Astrocyte (in vitro differentiated cells and primary cell): ENCODE results near the gene METTL1. TPM values are rescaled to one million over a fixed set of nuclear protein-coding genes. Genes with fewer than 3 reads are reported as not detected.

Experiments used
- DNase-seq: peaks from one replicate; pipeline ENCODE4 v3.0.0-alpha.2; 2010; ENCODE audit warnings: low read depth
- FAIRE-seq: peaks from 2 replicates; lab custom pipeline; 2011; peaks lifted over from hg19 to GRCh38; lab: Jason Lieb, UNC
- H2AFZ ChIP-seq: 2 replicates; pipeline ENCODE4 v1.6.0; 2012; ENCODE audit warnings: low read depth, low read length, inconsistent platforms
- H3K27ac ChIP-seq: 2 replicates; pipeline ENCODE4 v1.5.1; 2011; ENCODE audit warnings: low read depth, low read length, inconsistent platforms
- H3K27me3 ChIP-seq: 2 replicates; pipeline ENCODE4 v1.6.0; 2011; ENCODE audit warnings: low read length, inconsistent platforms; ENCODE audit not compliant: insufficient read depth
- H3K36me3 ChIP-seq: 2 replicates; pipeline ENCODE4 v1.5.1; 2011; ENCODE audit warnings: low read length, inconsistent platforms; ENCODE audit not compliant: insufficient read depth
- H3K4me1 ChIP-seq: 2 replicates; pipeline ENCODE4 v1.5.1; 2011; ENCODE audit warnings: low read length, inconsistent platforms; ENCODE audit not compliant: insufficient read depth
- H3K4me2 ChIP-seq: 2 replicates; pipeline ENCODE4 v1.6.0; 2012; ENCODE audit warnings: low read length, inconsistent platforms
- H3K4me3 ChIP-seq: 2 replicates; pipeline ENCODE4 v1.5.1; 2011; ENCODE audit warnings: low read depth, mild to moderate bottlenecking, low read length, inconsistent platforms; ENCODE audit not compliant: insufficient read depth
- H3K79me2 ChIP-seq: 2 replicates; pipeline ENCODE4 v1.6.0; 2012; ENCODE audit warnings: mild to moderate bottlenecking, low read length, inconsistent platforms; ENCODE audit not compliant: insufficient read depth
- H3K9ac ChIP-seq: 2 replicates; pipeline ENCODE4 v1.6.0; 2012; ENCODE audit warnings: mild to moderate bottlenecking, low read length, inconsistent platforms
- H3K9me3 ChIP-seq: 2 replicates; pipeline ENCODE4 v1.5.1; 2012; ENCODE audit warnings: low read depth, mild to moderate bottlenecking, low read length, inconsistent platforms; ENCODE audit not compliant: insufficient read depth
- H4K20me1 ChIP-seq: 2 replicates; pipeline ENCODE4 v1.6.0; 2012; ENCODE audit warnings: low read length, inconsistent platforms; ENCODE audit not compliant: insufficient read depth
- H3K27ac Mint-ChIP-seq: one replicate; pipeline ENCODE4 v1.8.0; 2021; ENCODE audit warnings: mild to moderate bottlenecking, mixed read lengths; ENCODE audit not compliant: unreplicated experiment
- H3K27me3 Mint-ChIP-seq: one replicate; pipeline ENCODE4 v1.8.0; 2021; ENCODE audit warnings: low read depth, mixed read lengths; ENCODE audit not compliant: unreplicated experiment
- H3K36me3 Mint-ChIP-seq: one replicate; pipeline ENCODE4 v1.8.0; 2021; ENCODE audit warnings: low read depth, mixed read lengths; ENCODE audit not compliant: unreplicated experiment
- H3K4me1 Mint-ChIP-seq: one replicate; pipeline ENCODE4 v1.8.0; 2021; ENCODE audit warnings: low read depth, mixed read lengths; ENCODE audit not compliant: unreplicated experiment
- H3K4me3 Mint-ChIP-seq: one replicate; pipeline ENCODE4 v1.8.0; 2021; ENCODE audit warnings: mild to moderate bottlenecking, moderate library complexity, mixed read lengths; ENCODE audit not compliant: unreplicated experiment
- H3K9me3 Mint-ChIP-seq: one replicate; pipeline ENCODE4 v1.8.0; 2021; ENCODE audit warnings: mild to moderate bottlenecking, mixed read lengths; ENCODE audit not compliant: unreplicated experiment
- EZH2 ChIP-seq: IDR thresholded peaks from 2 replicates; pipeline ENCODE4 v1.6.1; 2012; ENCODE audit warnings: mild to moderate bottlenecking, low read length, inconsistent platforms; ENCODE audit not compliant: insufficient read depth
- total RNA-seq: library from RNA; stranded (reverse); gene quantifications from 2 replicates; pipeline ENCODE4 v1.2.1, GENCODE V29; 2021
- TF ChIP-seq, protein P1 (sequence below): IDR thresholded peaks from 2 replicates; pipeline ENCODE4 v1.5.1; 2011; ENCODE audit warnings: low read depth, mild to moderate bottlenecking, inconsistent platforms, low read length, moderate library complexity; ENCODE audit not compliant: insufficient read depth

METTL1 gene
- total RNA-seq, 1 donor from 2014 or later = 21.1 TPM

DNA sequence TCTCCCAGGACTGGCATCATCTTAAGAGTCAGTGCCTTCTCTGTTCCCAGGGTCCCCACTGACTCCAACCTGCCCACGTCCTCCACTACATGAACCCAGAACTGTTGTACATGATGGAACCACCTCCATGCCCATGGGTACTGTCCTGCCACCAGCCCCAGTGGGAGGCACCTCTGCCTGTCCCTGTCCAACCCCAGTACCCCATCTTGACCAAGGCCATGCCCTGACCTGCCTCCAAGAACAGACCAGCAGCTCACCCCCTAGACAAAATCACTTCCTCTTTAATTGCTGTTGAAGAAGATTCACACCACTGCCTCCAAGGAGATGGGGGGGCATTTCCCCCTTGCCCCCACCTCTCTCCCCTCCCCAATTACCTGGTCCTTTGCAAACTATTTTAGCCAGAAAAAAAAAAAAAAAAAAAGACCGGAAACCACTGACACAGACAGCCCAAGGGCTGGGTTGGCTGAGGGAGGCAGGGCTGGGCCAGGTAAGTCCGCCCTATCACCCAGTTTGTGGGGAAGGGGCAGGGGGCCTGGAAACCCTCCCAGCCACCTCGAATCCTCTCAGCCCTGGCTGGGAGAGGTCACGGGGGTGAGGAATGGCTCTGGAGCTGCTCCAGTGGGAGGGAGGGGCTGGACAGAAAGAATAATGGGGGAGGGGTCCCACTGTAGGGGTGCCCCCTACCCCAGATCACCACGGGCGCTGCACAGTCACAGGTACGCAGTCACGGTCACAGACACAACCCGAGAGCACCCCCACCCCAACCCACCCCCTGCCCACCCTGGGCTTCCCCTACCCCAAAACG, 46.8 kb downstream of the METTL1 start:
- no peak overlapping the region for H3K4me3 Mint-ChIP-seq
- peaks cover 7% of the 10 kb centered on the region for H3K4me1 ChIP-seq
- peaks cover 15% of the 10 kb centered on the region for H3K36me3 Mint-ChIP-seq
- no peak overlapping the region for H3K27ac ChIP-seq
- DNase-seq = no peak
- H3K27me3 Mint-ChIP-seq = peaks cover 59% of the 10 kb centered on the region
- peaks cover 9% of the 10 kb centered on the region for H3K36me3 ChIP-seq
- peaks cover 20% of the 10 kb centered on the region for H3K27me3 ChIP-seq
- H3K9me3 ChIP-seq = no peaks in the 10 kb centered on the region
- peaks cover 11% of the 10 kb centered on the region for H3K9me3 Mint-ChIP-seq
- no peak for TF ChIP-seq EZH2
- TF ChIP-seq, protein P1, sequence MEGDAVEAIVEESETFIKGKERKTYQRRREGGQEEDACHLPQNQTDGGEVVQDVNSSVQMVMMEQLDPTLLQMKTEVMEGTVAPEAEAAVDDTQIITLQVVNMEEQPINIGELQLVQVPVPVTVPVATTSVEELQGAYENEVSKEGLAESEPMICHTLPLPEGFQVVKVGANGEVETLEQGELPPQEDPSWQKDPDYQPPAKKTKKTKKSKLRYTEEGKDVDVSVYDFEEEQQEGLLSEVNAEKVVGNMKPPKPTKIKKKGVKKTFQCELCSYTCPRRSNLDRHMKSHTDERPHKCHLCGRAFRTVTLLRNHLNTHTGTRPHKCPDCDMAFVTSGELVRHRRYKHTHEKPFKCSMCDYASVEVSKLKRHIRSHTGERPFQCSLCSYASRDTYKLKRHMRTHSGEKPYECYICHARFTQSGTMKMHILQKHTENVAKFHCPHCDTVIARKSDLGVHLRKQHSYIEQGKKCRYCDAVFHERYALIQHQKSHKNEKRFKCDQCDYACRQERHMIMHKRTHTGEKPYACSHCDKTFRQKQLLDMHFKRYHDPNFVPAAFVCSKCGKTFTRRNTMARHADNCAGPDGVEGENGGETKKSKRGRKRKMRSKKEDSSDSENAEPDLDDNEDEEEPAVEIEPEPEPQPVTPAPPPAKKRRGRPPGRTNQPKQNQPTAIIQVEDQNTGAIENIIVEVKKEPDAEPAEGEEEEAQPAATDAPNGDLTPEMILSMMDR = no peak
- no peak overlapping the region for H3K27ac Mint-ChIP-seq
- no peak for FAIRE-seq
- peaks cover 6% of the 10 kb centered on the region for H4K20me1 ChIP-seq
- H3K4me2 ChIP-seq = no peak overlapping the region
- H3K79me2 ChIP-seq = no peaks in the 10 kb centered on the region
- H3K9ac ChIP-seq = no peak overlapping the region
- no peak overlapping the region for H2AFZ ChIP-seq
- no peaks in the 10 kb centered on the region for H3K4me1 Mint-ChIP-seq
- H3K4me3 ChIP-seq = no peak overlapping the region

DNA sequence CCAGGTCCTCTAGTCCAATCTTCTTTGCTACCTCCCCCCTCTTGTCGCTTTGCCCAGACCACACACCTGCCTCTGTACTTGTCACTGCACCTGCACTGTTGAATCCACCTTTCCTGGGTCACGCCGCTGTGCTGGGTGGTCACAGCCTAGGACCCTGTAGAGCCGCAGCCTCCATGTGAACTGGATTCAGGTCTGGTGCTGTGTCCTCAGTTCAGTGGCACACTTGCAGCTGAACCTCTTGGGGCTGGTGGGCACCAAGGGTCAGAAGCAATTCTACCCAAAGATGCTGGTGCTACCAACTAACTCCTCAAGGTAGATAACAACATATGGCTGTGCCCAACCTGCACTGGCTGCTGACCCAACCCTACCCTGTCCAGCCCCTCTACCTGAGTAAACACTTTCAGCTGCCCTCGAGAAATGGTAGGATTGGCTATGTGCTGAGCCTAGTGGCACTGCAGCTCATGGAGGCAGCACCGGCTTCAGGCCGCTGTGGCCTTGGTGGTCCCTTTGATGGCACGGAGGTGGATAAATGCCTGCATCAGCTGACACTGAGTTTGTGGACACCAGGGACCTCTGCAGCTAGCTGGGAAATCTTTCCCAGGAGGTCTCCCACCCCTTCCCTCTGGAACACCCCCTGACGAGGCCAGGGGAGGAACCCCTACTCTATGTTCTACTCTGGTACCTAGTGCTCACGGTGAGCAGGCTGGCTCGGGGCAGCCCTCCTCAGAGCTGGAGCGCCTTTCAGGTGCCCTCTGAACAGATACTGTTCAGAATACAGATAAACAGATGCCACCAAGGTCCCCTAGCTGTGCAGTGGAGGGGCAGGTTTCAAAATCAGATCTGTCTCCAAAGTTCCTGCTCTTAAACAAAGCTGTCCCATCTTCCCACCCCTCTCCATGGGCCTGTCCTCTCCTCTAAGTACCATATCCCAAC, 47.6 kb downstream of the METTL1 start:
- no peak overlapping the region for H3K27ac Mint-ChIP-seq
- peaks cover 5% of the 10 kb centered on the region for H4K20me1 ChIP-seq
- DNase-seq = no peak

More for the DNA sequence above, 47.6 kb downstream of the METTL1 start:
- no peaks in the 10 kb centered on the region for H3K79me2 ChIP-seq
- H3K27ac ChIP-seq = no peak overlapping the region
- H3K9ac ChIP-seq = no peak overlapping the region
- peaks cover 15% of the 10 kb centered on the region for H3K27me3 ChIP-seq
- no peaks in the 10 kb centered on the region for H3K9me3 ChIP-seq
- H3K36me3 ChIP-seq = peaks cover 12% of the 10 kb centered on the region
- peaks cover 51% of the 10 kb centered on the region for H3K27me3 Mint-ChIP-seq
- H3K4me3 Mint-ChIP-seq = no peak overlapping the region
- H3K4me1 ChIP-seq = peaks cover 7% of the 10 kb centered on the region
- no peak overlapping the region for H2AFZ ChIP-seq
- TF ChIP-seq, protein P1 = no peak
- no peak for TF ChIP-seq EZH2
- no peak for FAIRE-seq
- H3K4me2 ChIP-seq = no peak overlapping the region
- no peak overlapping the region for H3K4me3 ChIP-seq
- H3K36me3 Mint-ChIP-seq = peaks cover 19% of the 10 kb centered on the region
- H3K4me1 Mint-ChIP-seq = no peaks in the 10 kb centered on the region
- H3K9me3 Mint-ChIP-seq = peaks cover 11% of the 10 kb centered on the region
